Measurements from ENCODE around the gene PILRA. TPM values are rescaled to one million over a fixed set of nuclear protein-coding genes. Genes with fewer than 3 reads are reported as not detected.

The PILRA gene
- total and polyA plus RNA-seq, 10 of the 15 experiments (the other 5 are each of a cell fraction or from before 2014, with no cell fraction given), result 6.6 to 43.3 (median 11.5) TPM

DNA sequence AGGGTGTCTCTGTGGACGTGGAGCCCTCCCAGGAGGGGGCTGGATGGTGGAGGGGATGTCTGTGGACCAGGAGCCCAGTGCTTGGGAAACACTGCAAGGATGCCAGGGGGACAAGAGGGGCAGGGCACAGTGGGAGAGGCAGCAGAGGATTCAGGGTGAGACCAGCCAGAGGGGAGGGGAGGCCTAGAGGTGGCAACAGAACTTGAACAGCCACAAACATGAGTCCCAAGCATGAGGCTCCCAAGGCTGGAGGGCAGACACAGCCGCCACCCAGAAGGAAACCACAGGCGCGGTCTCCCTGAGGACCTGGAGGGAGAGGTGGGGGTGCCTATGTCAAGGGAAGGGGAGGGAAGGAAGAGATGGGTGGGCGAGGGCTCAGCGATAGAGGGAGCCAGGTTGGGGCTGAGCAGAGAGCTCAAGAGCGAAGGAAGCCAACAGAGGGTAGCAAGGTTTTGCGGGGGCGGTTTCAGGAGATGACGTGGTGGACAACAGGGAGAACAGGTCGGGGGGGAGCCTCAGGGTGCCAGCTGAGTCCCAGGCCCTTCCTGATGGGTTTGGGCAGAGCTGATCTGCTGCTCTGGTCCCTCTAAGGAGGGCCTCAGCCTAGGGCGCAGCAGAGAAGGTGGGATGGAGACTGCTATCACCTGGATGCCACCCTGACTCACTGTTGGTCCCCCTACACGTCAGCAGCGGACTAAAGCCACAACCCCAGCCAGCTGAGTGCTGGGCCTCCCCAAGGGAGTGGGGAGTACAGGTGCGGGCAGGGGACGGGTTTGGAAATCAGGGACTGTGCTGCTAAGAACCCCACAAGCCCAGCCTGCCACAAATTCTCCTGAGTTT, 6.7 kb upstream of the PILRA start (continued):
- TF ChIP-seq, protein P1, sequence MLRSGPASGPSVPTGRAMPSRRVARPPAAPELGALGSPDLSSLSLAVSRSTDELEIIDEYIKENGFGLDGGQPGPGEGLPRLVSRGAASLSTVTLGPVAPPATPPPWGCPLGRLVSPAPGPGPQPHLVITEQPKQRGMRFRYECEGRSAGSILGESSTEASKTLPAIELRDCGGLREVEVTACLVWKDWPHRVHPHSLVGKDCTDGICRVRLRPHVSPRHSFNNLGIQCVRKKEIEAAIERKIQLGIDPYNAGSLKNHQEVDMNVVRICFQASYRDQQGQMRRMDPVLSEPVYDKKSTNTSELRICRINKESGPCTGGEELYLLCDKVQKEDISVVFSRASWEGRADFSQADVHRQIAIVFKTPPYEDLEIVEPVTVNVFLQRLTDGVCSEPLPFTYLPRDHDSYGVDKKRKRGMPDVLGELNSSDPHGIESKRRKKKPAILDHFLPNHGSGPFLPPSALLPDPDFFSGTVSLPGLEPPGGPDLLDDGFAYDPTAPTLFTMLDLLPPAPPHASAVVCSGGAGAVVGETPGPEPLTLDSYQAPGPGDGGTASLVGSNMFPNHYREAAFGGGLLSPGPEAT (IDR thresholded peaks at IDR 0.05; ENCODE audit: low read depth), result peak; percentile 88
- TF ChIP-seq, protein P2, sequence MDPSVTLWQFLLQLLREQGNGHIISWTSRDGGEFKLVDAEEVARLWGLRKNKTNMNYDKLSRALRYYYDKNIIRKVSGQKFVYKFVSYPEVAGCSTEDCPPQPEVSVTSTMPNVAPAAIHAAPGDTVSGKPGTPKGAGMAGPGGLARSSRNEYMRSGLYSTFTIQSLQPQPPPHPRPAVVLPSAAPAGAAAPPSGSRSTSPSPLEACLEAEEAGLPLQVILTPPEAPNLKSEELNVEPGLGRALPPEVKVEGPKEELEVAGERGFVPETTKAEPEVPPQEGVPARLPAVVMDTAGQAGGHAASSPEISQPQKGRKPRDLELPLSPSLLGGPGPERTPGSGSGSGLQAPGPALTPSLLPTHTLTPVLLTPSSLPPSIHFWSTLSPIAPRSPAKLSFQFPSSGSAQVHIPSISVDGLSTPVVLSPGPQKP (IDR thresholded peaks at IDR 0.05; ENCODE audit: low read depth, low read length), result no peak
- no peak for TF ChIP-seq EZH2 (IDR thresholded peaks at IDR 0.05; ENCODE audit: borderline replicate concordance, control insufficient read depth, low read depth, low read length)
- TF ChIP-seq MTA2 (IDR thresholded peaks at IDR 0.05; ENCODE audit: low read depth), result peak; percentile 73; the same call in 1 of the 2 replicates
- TF ChIP-seq SMC3 (IDR thresholded peaks at IDR 0.05; ENCODE audit: borderline replicate concordance, low read length), result no peak
- TF ChIP-seq NFIC (IDR thresholded peaks at IDR 0.05; ENCODE audit: low read depth, low read length), result no peak
- TF ChIP-seq SIN3A (IDR thresholded peaks at IDR 0.05; ENCODE audit: low read depth, low read length), result no peak
- TF ChIP-seq, protein P3, sequence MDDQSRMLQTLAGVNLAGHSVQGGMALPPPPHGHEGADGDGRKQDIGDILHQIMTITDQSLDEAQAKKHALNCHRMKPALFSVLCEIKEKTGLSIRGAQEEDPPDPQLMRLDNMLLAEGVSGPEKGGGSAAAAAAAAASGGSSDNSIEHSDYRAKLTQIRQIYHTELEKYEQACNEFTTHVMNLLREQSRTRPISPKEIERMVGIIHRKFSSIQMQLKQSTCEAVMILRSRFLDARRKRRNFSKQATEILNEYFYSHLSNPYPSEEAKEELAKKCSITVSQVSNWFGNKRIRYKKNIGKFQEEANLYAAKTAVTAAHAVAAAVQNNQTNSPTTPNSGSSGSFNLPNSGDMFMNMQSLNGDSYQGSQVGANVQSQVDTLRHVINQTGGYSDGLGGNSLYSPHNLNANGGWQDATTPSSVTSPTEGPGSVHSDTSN (IDR thresholded peaks at IDR 0.05; ENCODE audit: insufficient replicate concordance, low read depth, low read length), result no peak
- TF ChIP-seq NRF1 (conservative IDR thresholded peaks at IDR 0.05; ENCODE audit: low read depth, low read length), result no peak
- peak; percentile 79 for TF ChIP-seq EED (IDR thresholded peaks at IDR 0.05; ENCODE audit: low read depth)
- TF ChIP-seq RELA (IDR thresholded peaks at IDR 0.05; ENCODE audit: borderline replicate concordance, partially characterized antibody), result no peak
- 0 out of 4 replicates have a peak, but pooled peaks of 1 of the 2 experiments have one; percentile 28 for TF ChIP-seq EP300 (IDR thresholded peaks at IDR 0.05; ENCODE audit: borderline replicate concordance in 1 of 2, control insufficient read depth in 1 of 2, low read depth in 2 of 2, low read length in 2 of 2)
- TF ChIP-seq EGR1 (IDR thresholded peaks at IDR 0.05; ENCODE audit: borderline replicate concordance in 1 of 2, low read depth in 2 of 2, low read length in 2 of 2), result peak; percentile 72 to 99
- TF ChIP-seq, protein P4, sequence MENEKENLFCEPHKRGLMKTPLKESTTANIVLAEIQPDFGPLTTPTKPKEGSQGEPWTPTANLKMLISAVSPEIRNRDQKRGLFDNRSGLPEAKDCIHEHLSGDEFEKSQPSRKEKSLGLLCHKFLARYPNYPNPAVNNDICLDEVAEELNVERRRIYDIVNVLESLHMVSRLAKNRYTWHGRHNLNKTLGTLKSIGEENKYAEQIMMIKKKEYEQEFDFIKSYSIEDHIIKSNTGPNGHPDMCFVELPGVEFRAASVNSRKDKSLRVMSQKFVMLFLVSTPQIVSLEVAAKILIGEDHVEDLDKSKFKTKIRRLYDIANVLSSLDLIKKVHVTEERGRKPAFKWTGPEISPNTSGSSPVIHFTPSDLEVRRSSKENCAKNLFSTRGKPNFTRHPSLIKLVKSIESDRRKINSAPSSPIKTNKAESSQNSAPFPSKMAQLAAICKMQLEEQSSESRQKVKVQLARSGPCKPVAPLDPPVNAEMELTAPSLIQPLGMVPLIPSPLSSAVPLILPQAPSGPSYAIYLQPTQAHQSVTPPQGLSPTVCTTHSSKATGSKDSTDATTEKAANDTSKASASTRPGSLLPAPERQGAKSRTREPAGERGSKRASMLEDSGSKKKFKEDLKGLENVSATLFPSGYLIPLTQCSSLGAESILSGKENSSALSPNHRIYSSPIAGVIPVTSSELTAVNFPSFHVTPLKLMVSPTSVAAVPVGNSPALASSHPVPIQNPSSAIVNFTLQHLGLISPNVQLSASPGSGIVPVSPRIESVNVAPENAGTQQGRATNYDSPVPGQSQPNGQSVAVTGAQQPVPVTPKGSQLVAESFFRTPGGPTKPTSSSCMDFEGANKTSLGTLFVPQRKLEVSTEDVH (IDR thresholded peaks at IDR 0.05; ENCODE audit: low read depth, partially characterized antibody), result no peak
- no peak for TF ChIP-seq JUNB (IDR thresholded peaks at IDR 0.05)
- 0 out of 2 replicates have a peak, but pooled peaks have one; percentile 25 for TF ChIP-seq ZNF217 (IDR thresholded peaks at IDR 0.05)
- no peak for TF ChIP-seq CEBPB (IDR thresholded peaks at IDR 0.05; ENCODE audit: borderline replicate concordance in 1 of 2, low read depth in 2 of 2, low read length in 2 of 2)
- no peak for TF ChIP-seq SREBF2 (IDR thresholded peaks at IDR 0.05; ENCODE audit: low read length)
- TF ChIP-seq ZNF207 (IDR thresholded peaks at IDR 0.05; ENCODE audit: borderline replicate concordance), result no peak
- TF ChIP-seq FOS (IDR thresholded peaks at IDR 0.05; ENCODE audit: borderline replicate concordance, extremely low read depth, insufficient read length), result no peak
- TF ChIP-seq HCFC1 (IDR thresholded peaks at IDR 0.05; ENCODE audit: low read length), result no peak
- peak; percentile 71 for TF ChIP-seq RUNX3 (IDR thresholded peaks at IDR 0.05; ENCODE audit: low read length)
- no peak for TF ChIP-seq ZSCAN29 (IDR thresholded peaks at IDR 0.05)
